HG03039 (cell line): ENCODE data around the gene PCED1B.
"Not testable (repeated sequence)": the region's sequence is repeated elsewhere in the genome, so short reads cannot be mapped to it uniquely, and the experiment has no call there.

ENCODE experiments used
- ATAC-seq: cut with Tn5 transposase; IDR thresholded peaks from one replicate; pipeline ENCODE4 v1.9.1; 2021; ENCODE audit warnings: mild to moderate bottlenecking, moderate library complexity; ENCODE audit not compliant: unreplicated experiment

The PCED1B gene

DNA sequence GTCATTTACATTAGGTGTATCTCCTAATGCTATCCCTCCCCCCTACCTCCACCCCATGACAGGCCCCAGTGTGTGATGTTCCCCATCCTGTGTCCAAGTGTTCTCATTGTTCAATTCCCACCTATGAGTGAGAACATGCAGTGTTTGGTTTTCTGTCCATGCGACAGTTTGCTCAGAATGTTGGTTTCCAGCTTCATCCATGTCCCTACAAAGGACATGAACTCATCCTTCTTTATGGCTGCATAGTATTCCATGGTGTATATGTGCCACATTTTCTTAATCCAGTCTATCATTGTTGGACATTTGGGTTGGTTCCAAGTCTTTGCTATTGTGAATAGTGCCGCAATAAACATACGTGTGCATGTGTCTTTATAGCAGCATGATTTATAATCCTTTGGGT, 37.9 kb downstream of the PCED1B start:
- ATAC-seq = not testable (repeated sequence)

DNA sequence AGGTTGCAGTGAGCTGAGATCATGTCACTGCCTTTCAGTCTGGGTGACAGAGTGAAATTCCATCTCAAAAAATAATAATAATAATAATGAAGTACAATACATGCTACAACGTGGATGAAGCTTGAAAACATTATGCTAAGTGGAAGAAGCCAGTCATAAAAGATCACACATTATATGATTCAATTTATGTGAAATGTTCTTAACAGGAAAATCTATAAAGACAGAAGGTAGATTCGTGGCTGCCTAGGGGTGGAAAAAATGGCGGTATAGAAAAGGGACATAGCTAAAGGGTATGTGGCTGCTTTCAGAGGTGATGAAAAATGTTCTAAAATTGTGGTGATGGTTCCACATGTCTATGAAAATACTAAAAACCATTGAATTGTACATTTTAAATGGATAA, 41.3 kb downstream of the PCED1B start:
- ATAC-seq = no peak

DNA sequence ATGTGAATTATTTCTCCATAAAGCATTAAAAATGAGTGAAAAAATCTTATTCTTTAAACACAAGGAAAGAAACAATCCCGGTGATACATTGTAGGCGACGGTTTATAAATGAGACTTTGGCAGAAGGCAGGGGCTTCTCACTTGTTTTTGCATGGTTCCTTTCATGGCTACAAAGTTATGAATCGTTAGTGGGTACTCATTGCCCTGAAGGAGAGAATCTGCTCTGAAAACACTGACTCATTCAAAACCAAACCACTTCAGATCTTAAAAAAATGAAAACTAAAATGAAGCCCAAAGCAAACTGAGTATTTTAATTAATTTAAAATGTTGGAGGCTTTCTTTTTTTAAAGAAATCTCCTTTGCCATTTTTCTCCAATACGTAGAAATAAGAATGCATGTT, 41.7 kb downstream of the PCED1B start:
- no peak for ATAC-seq

DNA sequence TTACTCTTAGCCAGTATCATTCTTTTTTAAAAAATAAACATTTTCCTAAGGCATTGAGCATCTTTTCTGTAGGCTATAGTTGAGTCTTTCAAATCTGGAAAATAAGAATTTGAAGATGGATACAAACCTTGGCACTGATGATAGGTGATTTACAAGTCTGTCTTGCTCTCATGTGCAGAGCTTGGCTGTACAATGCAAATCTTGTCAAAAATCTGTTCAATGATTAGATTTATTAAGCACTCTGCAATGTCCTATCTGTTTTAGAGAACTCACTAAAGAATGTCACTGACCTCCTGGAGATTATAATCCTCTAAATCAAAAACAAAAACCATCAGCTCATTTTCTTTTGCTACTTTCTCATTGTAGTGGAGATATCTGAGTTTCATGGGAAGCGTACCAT, 43.2 kb downstream of the PCED1B start:
- ATAC-seq = no peak

DNA sequence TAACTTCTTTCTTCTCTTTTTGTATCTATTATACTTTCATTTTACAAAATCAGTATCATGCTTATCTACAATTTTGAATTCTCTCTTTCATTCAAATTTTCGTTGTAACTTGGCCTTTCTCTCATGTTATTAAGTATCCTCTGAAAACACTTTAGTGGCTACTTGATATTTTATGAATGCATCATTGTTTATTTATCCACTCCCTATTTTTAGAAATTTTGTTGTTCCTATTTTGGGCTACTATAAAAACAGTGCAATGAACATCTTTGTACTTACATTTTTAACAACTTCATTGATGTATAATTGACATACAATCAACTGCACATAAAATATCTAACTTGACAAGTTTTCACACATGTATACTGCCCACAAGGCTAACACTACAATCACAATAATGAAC, 44.3 kb downstream of the PCED1B start:
- no peak for ATAC-seq

DNA sequence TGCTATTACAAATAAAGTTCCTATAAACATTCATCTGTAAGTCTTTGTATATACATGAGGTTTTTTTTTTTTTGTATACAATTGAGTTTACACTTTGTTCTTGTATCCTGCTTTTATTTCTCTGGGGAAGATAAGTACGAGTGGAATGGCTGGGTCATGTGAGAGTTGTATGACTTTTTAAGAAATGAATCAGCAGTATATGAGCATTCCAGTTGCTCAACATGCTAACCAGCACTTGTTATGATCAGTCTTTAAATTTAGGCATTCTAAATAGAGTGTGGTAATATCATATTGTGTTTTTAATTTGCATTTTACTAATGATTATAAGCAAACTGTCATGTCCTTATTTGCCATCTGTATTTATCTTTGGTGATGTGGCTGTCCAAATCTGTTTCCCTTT, 45.0 kb downstream of the PCED1B start:
- no peak for ATAC-seq

DNA sequence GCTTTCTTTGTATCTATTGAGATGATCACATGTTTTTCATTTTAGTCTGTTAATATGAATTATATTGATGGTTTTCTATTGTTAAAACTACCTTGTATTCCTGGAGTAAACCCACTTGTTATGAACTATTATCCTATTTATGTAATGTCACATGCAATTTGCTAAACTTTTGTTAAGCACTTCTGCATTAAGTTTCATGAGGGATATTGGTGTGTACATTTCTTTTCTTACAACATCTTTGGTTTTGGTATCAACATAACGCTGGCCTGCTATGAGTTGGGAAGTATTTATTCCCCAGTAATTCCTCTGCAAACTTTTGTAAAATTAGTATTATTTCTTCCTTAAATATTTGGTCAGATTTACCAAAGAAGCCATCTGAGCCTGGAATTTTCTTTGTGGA, 46.8 kb downstream of the PCED1B start:
- ATAC-seq = no peak

DNA sequence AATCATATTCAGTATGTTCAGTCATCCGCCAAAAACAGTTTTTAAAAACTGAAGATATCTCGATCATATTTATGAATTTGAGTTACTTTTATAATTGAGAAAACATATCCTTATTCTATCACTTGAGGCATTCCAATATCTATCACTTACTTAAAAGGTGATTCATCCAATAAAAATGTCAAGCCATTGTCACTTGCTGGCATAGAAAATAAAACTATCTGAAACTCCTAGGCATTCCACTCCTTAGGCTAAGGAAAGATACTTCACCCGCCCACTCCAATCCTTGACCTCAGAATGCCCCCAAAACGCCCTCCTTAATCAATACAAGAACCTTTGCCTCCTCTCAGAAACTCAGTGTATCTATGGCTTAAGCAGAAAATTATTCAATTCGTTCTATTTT, 51.6 kb downstream of the PCED1B start:
- no peak for ATAC-seq

DNA sequence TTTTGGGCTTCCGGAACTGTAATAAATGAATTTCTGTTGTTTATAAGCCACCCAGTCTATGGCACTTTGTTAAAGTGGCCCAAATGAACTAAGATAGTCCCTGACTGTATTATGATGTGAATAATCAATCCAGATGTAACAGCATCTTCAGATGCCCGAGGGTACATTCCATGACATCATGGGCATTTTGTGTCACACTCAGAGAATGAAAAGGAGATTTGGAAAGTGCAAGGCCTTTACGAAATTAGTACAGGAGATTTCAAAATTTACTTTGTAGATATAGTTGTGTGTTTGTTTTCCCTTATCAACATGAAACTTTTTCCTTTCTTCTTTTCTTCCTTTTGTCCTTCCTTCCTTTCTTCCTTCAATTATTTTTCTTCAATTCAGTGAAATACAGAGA, 54.6 kb downstream of the PCED1B start:
- ATAC-seq = no peak

DNA sequence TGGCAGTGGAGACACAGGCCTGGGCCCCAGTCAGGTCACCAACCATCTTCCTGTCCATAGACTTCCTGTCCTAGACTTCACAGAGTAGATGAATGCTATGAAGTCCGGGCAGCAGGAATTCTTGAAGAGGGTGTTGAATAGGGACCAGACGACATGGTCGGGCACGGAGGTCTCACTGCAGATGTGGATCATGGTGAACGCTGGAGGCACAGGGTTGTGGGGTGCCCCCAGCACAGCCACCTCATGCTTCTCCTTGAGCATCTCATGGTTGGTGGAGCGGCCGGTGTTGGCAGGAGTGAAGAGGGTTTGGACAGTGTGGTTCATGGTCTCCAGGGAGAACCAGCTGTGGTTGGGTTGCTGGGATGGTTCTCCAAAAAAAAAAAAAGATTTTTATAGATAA, 56.2 kb downstream of the PCED1B start:
- ATAC-seq = no peak

DNA sequence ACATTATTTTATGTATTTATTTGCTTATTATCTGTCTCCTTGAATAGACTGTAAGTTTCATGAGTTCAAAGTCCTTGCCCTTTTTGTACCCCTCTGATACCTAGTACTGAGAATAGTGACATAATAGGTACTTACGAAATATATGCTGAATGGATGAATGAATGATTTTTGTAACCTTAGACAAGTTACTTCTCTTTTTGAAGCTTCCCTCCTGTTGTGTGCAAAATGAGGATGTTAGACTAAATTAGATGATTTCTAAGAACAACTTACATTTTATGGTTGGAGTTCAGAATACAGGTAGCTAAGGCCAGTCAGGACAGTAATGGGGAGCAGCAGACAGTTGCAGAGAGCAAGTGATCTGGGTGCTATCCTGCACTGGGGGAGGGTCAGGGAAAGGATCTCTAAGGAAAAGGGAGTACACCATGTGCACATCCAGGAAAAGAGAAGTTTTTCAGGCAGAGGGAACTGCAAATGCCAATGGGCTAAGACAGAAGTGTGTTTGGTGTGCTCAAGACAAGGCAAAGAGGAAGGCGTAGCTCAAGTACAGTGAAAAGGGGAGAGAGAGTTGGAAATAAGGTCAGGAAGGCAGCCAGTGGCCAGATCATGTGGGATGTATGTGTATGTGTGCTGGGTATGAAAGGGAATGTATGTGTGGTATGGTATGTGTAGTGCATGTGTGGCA, 59.7 kb downstream of the PCED1B start:
- ATAC-seq = no peak

DNA sequence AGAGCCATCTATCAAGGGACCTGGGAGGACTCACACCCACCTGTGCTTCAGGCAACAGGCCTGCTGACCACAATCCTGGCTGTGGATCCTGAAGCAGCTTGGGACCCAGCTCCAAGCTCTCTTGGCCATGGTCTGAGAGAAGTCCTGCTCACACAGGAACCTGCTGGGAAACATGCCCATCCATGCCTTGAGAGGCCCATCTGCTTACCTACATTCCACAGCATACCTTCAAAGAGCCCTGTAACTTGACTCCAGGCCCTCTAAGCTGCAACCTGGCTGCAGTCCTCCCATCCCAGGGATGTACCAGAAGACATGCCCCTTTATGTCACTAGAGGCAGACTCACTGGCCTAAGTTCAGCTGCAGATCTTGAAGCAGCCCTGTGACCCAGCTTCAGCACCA, 62.0 kb downstream of the PCED1B start:
- no peak for ATAC-seq

DNA sequence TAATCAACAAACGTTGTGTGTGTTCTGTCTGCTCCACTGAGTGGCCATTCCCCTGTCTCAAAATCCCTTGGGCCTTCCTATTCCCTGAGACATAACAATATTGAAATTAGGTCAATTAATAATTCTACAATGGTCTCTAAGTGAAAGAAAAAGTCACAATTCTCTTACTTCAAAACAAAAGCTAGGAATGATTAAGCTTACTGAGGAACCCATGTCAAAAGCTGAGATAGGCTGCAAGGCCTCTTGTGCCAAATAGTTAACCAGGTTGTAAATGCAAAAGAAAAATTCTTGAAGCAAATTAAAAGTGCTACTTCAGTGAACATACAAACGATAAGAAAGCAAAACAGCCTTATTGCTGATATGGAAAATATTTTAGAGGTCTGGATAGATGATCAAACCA, 65.3 kb downstream of the PCED1B start:
- ATAC-seq = no peak

DNA sequence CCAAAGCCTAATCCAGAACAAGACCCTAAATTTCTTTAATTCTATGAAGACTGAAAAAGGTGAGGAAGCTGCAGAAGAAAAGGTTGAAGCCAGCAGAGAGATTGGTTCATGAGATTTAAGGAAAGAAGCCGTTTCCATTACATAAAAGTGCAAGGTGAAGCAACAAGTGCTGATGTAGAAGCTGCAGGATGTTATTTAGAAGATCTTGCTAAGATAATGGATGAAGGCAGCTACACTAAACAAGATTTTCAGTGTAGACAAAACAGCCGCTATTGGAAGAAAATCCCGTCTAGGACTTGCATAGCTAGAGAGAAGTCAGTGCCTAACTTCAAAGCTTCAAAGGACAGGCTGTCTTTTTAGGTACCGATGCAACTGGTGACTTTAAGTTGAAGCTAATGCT, 65.8 kb downstream of the PCED1B start:
- no peak for ATAC-seq

DNA sequence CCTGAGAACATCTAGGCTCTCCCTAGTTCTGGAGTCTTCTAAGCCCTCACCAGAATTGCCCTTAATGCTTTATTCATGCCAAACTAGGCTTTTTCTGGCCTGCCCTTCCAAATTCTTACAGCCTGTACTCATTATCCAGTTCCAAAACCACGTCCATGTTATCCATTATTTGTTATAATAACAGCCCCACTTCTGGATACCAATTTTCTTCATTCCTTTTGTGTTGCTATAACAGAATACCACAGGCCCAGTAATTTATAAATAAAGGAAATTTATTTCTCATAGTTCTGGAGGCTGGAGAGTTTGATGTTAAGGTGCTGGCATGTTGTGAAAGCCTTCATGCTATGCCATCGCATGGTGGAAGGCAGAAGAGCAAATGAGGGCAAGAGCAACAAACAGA, 68.3 kb downstream of the PCED1B start:
- no peak for ATAC-seq

DNA sequence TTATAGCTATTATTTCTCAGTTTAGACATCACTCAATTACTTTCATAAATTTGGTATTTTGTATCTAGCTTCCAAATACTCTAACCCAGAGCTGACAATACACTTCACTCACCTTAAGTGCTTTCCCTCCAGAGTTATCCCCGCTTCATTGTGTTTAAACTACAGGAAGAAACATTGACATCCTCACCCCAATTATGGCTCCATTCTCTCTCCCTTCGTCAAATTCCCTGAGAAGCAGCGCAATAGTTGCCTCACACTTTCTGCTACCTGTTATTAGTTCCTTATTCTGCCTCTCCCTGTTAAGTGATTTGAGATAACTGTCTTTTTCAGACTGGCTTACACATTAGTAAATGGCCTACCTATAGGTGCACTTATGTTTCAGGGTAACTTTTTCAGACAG, 69.7 kb downstream of the PCED1B start:
- ATAC-seq = no peak

DNA sequence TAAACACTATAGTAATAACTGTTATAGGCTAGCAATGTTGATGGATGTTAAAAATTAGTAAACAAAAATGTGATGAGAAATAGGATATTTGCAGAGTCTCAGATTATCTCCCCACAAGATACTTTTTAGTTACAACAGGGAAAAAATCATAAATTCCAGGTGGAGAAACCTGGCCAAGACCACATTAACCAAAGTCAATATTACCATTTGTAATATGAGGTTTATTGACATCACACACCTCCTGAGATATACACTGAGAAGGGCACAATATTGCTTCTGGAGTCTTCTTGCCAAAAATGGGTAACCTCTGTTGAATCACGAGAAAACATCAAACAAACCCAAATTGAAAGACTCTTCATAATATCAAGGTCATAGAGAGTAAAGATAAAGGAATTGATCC, 72.7 kb downstream of the PCED1B start:
- ATAC-seq = no peak

DNA sequence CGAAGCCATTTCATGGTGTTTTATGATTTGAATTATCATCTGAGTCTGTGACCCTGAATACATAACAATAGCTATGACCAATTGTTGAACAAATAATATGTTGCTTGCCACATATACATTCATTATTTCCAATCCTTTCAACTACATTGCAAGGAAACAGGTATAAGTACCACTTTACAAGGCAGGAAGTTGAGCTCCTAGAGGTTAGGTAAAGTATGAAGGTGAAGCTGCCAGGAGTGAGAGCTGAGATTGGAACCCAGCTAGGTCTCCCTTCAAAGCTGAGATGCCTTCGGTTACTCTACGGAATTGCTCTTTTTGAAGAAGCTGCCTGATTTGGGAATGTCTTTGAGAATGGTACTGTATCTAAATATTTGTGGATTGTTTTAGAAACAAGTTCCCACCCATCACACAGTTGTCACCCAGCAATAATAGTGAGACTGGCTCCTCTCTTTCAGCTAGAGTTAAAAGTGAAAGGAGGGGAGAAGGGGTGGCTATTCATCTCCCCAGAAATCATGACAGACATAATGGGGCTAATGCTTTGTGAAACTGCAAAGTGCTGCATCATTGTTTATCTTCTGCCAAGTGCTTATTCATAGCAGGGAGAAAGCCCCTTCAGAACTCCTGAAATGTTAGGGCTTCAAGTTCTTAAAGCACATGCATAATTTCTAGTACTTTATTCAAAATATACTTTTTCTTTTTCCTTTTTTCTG, 76.2 kb downstream of the PCED1B start:
- ATAC-seq = no peak

DNA sequence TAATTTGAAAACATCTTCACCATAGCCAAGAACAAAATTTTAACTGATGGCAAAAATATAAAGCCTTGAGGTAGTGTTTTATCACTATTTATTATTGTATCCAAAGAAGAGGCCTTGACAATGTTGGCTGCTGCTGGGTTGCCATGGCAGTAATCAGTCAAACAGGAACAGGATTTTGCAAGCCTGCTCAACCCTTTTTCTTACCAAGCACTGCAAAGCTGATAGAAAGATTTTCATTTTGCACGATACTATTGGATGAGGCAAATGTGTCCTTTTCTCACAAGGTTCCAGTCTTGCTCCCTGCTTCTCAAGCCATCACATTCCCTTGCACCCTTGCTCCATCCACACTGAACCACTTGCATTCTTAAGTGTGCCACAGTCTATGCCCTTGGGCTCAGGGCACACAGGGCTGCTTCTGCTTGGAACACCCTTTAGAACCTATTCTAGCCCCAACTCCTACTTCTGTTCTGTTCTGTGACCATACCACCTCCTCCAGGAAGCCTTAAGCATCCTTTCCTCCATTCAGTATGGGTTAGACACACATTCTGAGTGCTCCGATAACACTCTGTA, 76.8 kb downstream of the PCED1B start:
- ATAC-seq = no peak

DNA sequence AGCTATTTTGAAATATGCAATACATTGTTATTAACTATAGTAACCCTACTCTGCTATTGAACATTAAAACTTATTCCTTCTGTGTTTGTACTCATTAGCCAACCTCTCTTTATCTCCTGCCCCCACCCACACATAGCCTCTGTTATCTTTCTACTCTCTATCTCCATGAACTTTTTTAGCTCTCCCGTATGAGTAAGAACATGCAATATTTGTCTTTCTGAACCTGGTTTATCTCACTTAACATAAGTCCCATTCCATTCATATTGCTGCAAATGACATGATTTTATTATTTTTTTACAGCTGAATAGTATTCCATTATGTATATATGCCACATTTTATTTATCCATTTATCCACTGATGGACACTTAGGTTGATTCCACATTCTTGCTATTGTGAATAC, 79.4 kb downstream of the PCED1B start:
- no peak for ATAC-seq

DNA sequence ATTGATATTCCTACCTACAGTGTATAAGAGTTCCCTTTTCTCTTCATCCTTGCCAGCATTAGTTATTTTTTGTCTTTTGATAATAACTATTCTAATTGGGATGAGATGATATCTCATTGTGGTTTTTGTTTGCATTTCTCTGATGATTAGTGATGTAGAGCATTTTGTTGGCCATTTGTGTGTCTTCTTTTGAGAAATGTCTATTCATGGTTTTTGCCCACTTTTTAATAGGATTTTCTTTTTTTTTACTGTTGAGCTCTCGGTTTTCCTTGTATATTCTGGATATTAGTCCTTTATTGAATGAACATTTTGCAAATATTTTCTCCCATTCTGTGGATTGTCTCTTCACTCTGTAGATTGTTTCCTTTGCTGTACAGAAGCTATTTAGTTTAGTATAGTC, 79.9 kb downstream of the PCED1B start:
- ATAC-seq = no peak
